ENCODE data around the gene ZC3HAV1L.

DNA sequence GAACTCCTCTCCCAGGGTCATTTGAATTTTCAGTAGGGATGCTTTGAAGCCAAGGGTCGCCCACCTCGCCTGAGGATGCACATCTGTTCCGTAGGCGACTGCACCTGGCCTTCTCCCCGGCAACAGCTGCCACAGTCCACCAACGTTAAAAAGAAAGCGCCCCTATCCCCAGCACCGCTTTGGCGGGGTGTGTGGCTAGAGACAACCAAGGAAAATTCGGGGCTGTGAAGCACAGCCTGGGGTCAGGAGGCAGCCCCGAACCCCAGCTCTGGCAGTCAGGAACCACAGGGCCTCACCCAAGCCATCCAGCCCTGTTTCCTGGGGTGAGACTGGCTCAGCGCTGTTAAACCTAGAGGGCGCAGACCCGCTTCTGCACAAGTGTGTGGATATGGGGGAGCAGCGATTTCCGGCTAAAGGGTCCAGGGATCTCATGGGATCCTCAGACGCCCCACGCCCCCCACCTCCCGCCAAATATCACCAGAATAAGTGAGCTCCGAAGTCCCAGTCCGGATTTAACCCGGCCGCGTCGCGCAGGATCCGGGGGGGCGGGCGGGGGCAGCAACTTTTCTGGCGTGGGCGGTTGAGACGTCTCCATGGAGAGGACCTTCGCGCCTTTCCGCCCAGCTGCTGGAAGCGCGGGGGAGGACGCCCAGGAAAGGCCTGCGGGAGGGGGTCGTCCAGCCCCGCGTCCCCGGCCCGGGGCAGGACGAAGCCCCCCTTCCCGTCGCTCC lies 822 bp downstream of the ZC3HAV1L start:
- TF ChIP-seq, protein P1, sequence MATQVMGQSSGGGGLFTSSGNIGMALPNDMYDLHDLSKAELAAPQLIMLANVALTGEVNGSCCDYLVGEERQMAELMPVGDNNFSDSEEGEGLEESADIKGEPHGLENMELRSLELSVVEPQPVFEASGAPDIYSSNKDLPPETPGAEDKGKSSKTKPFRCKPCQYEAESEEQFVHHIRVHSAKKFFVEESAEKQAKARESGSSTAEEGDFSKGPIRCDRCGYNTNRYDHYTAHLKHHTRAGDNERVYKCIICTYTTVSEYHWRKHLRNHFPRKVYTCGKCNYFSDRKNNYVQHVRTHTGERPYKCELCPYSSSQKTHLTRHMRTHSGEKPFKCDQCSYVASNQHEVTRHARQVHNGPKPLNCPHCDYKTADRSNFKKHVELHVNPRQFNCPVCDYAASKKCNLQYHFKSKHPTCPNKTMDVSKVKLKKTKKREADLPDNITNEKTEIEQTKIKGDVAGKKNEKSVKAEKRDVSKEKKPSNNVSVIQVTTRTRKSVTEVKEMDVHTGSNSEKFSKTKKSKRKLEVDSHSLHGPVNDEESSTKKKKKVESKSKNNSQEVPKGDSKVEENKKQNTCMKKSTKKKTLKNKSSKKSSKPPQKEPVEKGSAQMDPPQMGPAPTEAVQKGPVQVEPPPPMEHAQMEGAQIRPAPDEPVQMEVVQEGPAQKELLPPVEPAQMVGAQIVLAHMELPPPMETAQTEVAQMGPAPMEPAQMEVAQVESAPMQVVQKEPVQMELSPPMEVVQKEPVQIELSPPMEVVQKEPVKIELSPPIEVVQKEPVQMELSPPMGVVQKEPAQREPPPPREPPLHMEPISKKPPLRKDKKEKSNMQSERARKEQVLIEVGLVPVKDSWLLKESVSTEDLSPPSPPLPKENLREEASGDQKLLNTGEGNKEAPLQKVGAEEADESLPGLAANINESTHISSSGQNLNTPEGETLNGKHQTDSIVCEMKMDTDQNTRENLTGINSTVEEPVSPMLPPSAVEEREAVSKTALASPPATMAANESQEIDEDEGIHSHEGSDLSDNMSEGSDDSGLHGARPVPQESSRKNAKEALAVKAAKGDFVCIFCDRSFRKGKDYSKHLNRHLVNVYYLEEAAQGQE (IDR thresholded peaks at IDR 0.05; ENCODE audit: insufficient read depth in 1 of 2, low read depth in 2 of 2, low read length in 1 of 2), result no peak
- no peak for TF ChIP-seq TCF7L2 (IDR thresholded peaks at IDR 0.05; ENCODE audit: low read depth, low read length)
- no peak for TF ChIP-seq POLR2AphosphoS5 (IDR thresholded peaks at IDR 0.05; ENCODE audit: low read depth, low read length)
- TF ChIP-seq, protein P2, sequence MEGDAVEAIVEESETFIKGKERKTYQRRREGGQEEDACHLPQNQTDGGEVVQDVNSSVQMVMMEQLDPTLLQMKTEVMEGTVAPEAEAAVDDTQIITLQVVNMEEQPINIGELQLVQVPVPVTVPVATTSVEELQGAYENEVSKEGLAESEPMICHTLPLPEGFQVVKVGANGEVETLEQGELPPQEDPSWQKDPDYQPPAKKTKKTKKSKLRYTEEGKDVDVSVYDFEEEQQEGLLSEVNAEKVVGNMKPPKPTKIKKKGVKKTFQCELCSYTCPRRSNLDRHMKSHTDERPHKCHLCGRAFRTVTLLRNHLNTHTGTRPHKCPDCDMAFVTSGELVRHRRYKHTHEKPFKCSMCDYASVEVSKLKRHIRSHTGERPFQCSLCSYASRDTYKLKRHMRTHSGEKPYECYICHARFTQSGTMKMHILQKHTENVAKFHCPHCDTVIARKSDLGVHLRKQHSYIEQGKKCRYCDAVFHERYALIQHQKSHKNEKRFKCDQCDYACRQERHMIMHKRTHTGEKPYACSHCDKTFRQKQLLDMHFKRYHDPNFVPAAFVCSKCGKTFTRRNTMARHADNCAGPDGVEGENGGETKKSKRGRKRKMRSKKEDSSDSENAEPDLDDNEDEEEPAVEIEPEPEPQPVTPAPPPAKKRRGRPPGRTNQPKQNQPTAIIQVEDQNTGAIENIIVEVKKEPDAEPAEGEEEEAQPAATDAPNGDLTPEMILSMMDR (IDR thresholded peaks at IDR 0.05), result no peak
- TF ChIP-seq SIN3A (IDR thresholded peaks at IDR 0.05; ENCODE audit: borderline replicate concordance, insufficient read depth, low read depth, low read length), result no peak
